ENCODE data around the gene TRPM3.

The TRPM3 gene

GRCh38 chr9:70760228-70760627 lies 361.2 kb downstream of the TRPM3 start:
- TF ChIP-seq CTCF (IDR thresholded peaks at IDR 0.05; ENCODE audit: low read depth, low read length), result no peak
- TF ChIP-seq POLR2A (IDR thresholded peaks at IDR 0.05; ENCODE audit: extremely low read depth, insufficient read length), result no peak
- no peak for TF ChIP-seq MAX (IDR thresholded peaks at IDR 0.05; ENCODE audit: low read depth, low read length)
- no peak for TF ChIP-seq MYC (IDR thresholded peaks at IDR 0.05; ENCODE audit: low read depth, low read length)
- DNase-seq (ENCODE audit: low read depth), result peak; percentile 1
- no peak overlapping the region for H3K4me3 ChIP-seq (ENCODE audit: low read depth, low read length)

- no peak for DNase-seq (ENCODE audit: low read depth)
- no peak for TF ChIP-seq MAX (IDR thresholded peaks at IDR 0.05; ENCODE audit: low read depth, low read length)
- TF ChIP-seq POLR2A (IDR thresholded peaks at IDR 0.05; ENCODE audit: extremely low read depth, insufficient read length), result no peak
- no peak for TF ChIP-seq MYC (IDR thresholded peaks at IDR 0.05; ENCODE audit: low read depth, low read length)
- no peak for TF ChIP-seq CTCF (IDR thresholded peaks at IDR 0.05; ENCODE audit: low read depth, low read length)
- no peak overlapping the region for H3K4me3 ChIP-seq (ENCODE audit: low read depth, low read length)
These were observed 368.1 kb downstream of the TRPM3 start for GRCh38 chr9:70753311-70753710.

GRCh38 chr9:70749066-70749465 lies 372.4 kb downstream of the TRPM3 start:
- TF ChIP-seq MYC (IDR thresholded peaks at IDR 0.05; ENCODE audit: low read depth, low read length), result no peak
- no peak for TF ChIP-seq MAX (IDR thresholded peaks at IDR 0.05; ENCODE audit: low read depth, low read length)
- TF ChIP-seq CTCF (IDR thresholded peaks at IDR 0.05; ENCODE audit: low read depth, low read length), result no peak
- TF ChIP-seq POLR2A (IDR thresholded peaks at IDR 0.05; ENCODE audit: extremely low read depth, insufficient read length), result no peak
- DNase-seq (ENCODE audit: low read depth), result no peak

GRCh38 chr9:70747261-70747718 lies 374.1 kb downstream of the TRPM3 start:
- DNase-seq (ENCODE audit: low read depth), result no peak
- TF ChIP-seq CTCF (IDR thresholded peaks at IDR 0.05; ENCODE audit: low read depth, low read length), result no peak
- no peak for TF ChIP-seq MYC (IDR thresholded peaks at IDR 0.05; ENCODE audit: low read depth, low read length)
- TF ChIP-seq MAX (IDR thresholded peaks at IDR 0.05; ENCODE audit: low read depth, low read length), result no peak
- no peak for TF ChIP-seq POLR2A (IDR thresholded peaks at IDR 0.05; ENCODE audit: extremely low read depth, insufficient read length)
- no peak overlapping the region for H3K4me3 ChIP-seq (ENCODE audit: low read depth, low read length)

More at GRCh38 chr9:70749066-70749465, 372.4 kb downstream of the TRPM3 start:
- H3K4me3 ChIP-seq (ENCODE audit: low read depth, low read length), result no peak overlapping the region

- H3K4me3 ChIP-seq (ENCODE audit: low read depth, low read length), result no peak overlapping the region
- no peak for TF ChIP-seq MAX (IDR thresholded peaks at IDR 0.05; ENCODE audit: low read depth, low read length)
- no peak for TF ChIP-seq MYC (IDR thresholded peaks at IDR 0.05; ENCODE audit: low read depth, low read length)
- no peak for TF ChIP-seq CTCF (IDR thresholded peaks at IDR 0.05; ENCODE audit: low read depth, low read length)
- TF ChIP-seq POLR2A (IDR thresholded peaks at IDR 0.05; ENCODE audit: extremely low read depth, insufficient read length), result no peak
- no peak for DNase-seq (ENCODE audit: low read depth)
These were observed 374.7 kb downstream of the TRPM3 start for GRCh38 chr9:70746760-70747159.
